Globus pallidus (tissue), 1 donor: ENCODE measurements around the gene CAPZB.
"Not testable (repeated sequence)": the region's sequence is repeated elsewhere in the genome, so short reads cannot be mapped to it uniquely, and the experiment has no call there.

Source experiments
- DNase-seq: peaks from one replicate; pipeline ENCODE4 v3.0.0-alpha.2; 2015; ENCODE audit warnings: low spot score

Gene CAPZB

DNA sequence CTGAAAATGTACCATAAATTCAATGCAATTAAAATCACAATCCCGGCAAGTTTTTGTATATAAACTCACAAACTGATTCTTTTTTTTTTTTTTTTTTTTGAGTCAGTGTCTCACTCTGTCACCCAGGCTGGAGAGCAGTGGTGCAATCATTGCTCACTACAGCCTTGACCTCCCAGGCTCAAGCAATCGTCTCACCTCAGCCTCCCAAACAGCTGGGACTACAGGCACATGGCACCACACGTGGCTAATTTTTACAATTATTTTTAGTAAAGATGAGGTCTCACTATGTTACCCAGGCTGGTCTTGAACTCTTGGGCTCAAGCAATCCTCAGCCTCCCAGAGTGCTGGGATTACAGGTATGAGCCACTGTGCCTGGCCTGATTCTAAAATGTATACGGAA is 12.1 kb upstream of the CAPZB start:
- not testable (repeated sequence) for DNase-seq

DNA sequence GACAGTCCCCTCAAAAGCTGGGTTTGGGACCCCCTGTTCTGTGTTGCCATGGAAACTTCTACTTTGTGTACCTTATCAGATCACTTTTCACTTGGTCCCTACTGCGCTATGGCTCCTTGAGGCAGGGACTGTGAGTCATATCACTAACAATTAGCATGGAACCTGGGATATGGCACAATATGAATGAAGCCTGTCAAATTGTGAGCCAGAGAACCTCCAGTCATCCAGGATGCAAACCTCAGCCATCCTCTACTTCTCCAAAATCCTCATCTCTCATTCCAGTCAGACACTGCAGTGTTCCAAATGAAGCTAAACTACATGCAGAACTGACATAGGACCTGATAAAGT is 11.2 kb upstream of the CAPZB start:
- DNase-seq = no peak

GRCh38 chr1:19495799-19496526 is 10.6 kb upstream of the CAPZB start:
- no peak for DNase-seq

DNA sequence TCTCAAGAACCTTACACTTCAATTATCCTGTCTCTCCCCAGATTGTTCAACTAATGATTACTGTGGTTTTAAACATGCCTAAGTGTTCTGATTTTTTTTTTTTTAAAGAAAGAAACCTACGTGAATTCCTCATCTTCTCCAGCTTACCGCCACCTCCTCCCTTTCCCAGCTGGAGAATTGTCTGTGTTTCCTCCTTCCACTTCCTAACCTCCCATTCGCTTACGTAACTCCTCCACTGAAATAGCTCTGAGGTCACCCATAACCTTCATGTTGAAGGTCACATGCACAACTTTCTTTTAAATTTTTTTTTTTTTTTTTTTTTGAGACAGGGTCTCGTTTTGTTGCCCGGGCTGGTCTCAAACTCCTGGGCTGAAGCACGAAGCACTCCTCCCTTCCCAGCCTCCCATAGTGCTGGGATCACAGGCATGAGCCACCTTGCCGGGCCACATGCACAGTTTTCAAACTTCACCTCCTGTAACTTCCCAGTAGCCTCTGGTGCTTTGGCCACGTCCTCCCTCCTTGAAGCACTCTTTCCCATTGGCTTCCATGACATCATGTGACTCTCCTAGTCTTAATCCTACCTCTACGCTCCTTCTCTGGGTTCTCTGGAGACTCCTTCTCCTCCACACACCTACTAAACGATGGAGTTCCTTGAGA is 9.8 kb upstream of the CAPZB start:
- no peak for DNase-seq

DNA sequence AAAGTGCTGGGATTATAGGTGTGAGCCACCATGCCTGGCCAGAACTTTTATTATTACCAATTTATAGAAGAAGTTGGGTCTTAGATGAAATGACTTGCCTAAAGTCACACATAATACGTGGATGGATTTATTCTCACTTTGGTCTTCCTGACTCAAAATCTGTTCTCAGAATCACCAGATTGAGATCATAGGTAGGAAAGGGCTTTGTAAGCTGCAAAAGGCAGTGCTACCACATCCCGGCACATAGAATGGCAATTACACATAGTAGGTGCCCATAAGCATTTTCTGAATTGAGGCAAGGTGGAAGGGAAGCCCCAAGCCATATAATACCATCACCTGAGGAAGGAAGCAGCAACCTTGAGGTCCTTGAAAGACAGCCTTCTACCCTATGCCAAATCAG is 8.2 kb upstream of the CAPZB start:
- DNase-seq = no peak

- DNase-seq = no peak
Measured at GRCh38 chr1:19489996-19490395, 4.7 kb upstream of the CAPZB start.

DNA sequence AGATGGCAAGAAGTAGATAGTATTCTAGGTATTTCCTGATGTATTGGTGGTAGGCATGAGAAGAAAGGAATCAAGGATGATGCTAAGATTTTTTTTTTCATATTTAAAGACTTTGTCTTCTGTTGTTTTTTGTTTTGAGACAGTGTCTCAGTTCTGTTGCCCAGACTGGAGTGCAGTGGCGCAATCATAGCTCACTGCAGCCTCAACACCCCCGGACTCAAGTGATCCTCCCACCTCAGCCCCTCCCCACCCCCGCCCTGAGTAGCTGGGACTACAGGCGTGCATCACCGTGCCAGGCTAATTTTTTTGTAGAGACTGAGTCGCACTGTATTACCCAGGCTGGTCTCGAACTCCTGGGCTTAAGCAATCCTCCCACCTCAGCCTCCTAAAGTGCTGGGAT is 2.8 kb upstream of the CAPZB start:
- no peak for DNase-seq

DNA sequence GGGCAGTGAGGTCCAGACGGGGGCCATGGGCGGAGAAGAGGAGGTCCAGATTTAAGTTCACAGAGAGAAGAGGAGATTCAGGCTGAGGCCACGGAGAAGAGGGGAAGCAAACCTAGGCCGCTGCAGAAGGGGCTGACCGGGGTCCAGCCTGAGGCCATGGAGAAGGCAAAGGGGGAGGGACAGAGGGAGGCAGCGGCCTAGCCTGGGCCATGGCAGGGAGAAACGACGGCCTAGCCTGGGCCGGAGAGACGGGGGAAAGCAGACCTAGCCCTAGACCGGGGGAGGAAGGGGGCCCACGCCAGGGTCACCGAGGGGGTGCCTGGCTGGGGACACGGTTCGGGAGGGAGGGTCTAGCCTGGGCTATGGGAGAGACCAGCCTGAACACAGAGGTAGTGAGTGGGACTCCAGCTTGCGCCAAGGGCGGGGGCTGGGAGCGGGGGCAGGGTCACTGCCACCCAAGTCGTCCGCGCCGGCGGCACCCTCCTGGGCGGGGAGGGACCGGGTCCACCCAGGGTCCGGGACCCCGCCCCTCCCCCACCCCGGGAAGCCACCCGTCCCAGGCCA is 459 bp downstream of the CAPZB start:
- DNase-seq = no peak

GRCh38 chr1:19484338-19484797 is 971 bp downstream of the CAPZB start:
- DNase-seq = no peak

- DNase-seq = no peak
Measured at GRCh38 chr1:19483691-19484090, 1.6 kb downstream of the CAPZB start.

DNA sequence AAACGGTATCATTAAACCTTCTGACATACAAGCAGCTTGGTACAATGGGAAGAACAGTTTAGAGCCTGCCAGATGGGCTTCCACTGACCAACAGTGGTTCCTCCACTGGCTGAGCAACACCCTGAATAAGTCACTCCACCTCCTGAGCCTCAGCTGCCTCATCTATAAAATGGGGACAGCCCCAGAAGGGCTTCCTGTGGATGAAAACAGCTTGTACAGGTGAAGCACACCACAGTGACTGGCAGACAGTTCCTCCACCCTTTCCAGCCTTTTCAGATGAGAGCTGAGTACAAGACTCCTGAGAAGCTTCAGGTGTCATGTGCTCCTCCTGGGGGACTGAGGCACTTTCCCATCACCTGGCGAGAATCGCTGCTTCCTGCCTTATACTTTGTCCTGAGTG is 2.1 kb downstream of the CAPZB start:
- DNase-seq = no peak

DNA sequence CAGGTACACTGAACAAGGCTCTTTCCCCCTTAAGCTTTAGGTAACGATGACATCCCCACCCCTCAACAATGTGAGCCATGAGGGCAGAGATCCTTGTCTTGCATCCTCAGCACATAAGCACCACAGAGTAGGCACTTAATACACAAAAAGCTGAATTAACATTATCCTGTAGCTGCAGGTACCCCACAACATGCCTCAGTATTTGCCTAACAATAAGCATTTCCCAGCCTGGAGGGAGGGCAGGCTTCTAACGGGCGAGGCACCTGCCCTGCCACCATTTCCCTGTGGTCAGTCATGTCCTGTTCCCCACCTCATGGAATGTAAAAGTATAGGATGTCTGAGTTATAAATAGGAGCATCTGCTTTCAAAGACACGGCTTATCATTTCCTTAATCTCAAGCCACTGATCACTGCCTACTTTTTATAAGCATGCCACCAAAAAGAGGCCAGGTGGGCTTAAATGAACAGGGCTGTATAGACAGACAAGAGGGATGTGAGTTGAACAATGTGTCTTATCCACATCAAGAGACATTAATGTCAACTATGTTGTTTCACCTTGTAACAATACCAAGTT is 3.4 kb downstream of the CAPZB start:
- no peak for DNase-seq

DNA sequence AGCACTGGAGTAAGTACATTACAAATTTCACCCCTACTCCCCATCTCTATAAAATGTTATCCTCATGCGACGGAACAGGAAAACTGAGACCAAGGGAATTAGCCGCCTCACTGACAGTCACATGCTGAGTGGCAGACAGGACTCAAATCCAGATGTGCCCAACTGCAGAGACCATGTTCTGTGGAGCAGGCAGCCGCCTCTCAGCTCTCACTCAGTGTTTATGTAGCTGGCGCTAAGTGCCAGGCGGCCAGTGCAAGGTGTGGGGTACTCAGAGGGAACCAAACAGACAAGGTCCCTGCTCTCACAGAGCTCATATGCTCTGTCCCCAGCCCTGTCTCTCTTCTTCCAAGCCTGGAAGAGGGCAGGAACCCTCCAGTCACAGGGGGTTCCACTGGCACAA is 5.1 kb downstream of the CAPZB start:
- no peak for DNase-seq

DNA sequence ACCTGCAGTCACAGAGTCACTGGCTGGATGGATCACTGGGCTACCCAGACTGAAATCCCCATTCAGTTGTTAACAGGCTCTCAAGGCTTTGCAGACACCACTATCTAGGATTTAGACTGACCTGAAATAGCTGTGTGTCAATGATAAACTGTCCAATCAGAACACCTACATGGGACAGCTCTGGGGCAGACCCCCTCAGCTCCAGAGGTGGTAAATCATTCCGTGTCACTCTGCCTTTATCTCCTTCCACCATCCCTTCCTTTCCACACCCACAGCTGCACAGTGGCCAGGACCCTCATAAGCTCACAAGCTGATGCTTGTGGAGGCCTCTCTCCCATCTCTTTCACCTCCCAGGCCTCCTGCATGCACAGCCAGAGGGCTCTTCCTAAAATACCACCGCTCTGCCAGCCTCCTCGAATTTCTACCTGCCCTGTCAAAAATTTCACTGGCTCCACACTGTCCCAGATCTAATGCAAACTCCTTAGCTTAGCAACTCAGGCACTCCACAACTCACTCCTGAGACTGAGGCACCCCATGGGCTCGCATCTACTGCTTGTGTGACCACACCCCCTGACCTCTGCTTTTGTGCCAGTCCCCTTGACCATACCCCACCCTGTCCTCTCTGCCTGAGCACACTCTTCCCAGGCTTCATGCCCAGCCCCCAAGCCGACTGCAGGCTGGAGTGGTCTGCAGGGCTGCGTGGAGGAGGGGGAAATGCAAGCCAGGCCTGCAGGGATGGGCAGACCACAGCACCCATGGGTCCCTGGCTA is 5.8 kb downstream of the CAPZB start:
- DNase-seq = no peak

DNA sequence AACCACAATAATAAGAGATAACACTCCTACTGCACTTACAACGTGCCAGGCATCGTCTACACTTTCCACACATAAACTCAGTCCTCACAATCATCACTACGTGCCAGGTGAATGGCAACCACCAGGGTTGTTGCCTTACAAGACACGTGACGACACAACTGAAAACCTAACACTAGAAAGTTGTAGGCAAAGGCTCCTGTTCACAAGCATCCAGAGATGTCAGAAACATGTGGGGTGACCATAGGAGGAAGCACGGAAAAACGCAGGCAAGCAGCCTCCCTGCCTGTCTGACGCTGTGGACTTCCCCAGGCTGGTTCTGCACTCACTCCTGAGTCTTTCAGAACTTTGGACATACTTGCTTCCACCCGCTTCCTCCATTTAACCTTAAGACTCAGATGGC is 7.0 kb downstream of the CAPZB start:
- DNase-seq = no peak

DNA sequence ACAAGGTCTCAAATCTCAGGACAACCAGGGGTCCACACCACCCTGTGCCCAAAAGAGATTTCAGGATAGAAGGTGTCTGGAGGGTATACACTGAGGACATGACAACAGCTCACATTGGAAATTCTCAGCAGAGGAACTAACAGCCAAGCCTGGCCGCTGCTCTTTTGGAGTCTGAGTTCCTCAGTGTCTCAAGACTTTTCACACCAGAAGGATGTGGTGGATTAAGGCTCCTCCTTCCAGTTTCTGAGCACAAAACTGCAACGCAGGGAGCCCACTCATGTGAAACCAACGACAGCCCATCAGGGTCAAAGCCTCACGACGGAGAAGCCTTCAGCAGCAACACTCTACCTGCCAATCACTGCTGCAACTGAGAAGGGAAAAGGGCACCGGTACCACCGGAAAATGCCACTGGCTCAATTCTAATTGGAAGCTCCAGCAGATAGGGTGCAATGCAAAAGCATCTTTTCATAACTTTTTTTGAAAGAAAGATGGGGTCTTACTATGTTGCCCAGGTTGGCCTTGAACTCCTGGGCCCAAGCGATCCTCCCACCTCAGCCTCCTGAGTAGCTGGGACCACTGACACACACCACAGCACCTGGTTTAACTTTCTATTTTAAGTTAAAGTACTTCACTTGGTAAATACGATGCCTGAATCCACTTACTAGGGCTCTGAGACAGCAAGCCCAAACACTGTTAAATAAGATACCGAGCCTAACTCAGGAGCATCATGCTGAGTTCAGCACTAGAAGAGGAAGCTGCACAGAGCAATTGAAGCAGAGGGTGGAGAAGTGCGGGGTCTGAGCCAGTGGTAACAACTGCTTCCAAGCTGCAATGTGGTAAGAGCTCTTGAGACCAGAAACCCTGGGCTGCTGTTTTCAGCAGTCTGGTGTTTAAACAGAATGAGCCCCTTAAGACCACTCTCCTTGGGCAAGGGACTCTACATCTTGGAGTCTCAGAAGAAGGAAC is 7.8 kb downstream of the CAPZB start:
- no peak for DNase-seq

GRCh38 chr1:19476450-19477190 is 8.7 kb downstream of the CAPZB start:
- no peak for DNase-seq

DNA sequence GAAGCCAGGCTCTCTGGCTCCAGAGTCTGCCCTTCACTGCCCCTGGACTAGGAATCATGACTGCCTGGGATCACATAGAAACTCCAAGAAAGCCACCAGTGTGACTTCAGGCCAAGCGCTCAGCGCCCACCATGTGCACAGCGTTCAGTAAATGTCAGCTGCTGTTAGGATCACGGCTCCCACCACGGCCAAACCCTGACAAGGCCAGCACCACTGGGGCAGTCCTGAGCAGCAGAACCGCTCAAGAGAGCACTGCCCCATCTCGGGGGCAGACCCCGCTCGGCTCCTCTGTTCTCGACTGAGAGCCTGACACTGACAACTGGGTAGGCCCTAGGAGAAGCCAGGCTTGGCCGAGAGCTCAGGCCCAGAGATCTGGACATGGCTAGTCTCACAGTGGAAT is 10.0 kb downstream of the CAPZB start:
- DNase-seq = no peak

DNA sequence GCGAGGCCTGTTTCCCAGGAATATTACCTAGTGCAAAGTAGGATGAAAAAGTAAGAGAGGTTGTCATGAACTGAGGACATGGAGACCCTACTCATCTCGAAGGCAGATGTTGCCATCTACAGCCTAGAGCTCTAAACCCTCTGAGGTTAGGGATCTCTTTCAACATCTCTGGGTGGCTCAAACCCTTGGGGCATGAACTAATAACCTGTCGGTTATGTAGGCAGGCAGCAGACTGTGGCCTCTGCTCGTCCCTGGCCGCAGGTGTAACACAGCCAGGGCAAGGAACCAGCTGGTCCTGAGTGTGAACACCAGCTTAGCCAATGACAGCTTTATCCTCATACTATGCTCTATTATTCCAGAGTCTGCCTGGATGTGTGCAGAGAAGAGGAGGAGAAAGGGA is 13.2 kb downstream of the CAPZB start:
- no peak for DNase-seq

- DNase-seq = no peak
Measured at GRCh38 chr1:19469004-19469403, 16.3 kb downstream of the CAPZB start.
